ENCODE results near the gene NPEPL1.
A peak's percentile ranks its signal among the peaks of the same experiment; 100 is the strongest.

Gene NPEPL1

GRCh38 chr20:58682656-58683531, 9.7 kb upstream of the NPEPL1 start:
- DNase-seq (ENCODE audit: low read depth, low spot score): no peak

GRCh38 chr20:58684291-58684690, 8.3 kb upstream of the NPEPL1 start:
- no peak for DNase-seq (ENCODE audit: low read depth, low spot score)

- no peak for DNase-seq (ENCODE audit: low read depth, low spot score)
Observed at GRCh38 chr20:58685988-58686387, 6.6 kb upstream of the NPEPL1 start.

- DNase-seq (ENCODE audit: low read depth, low spot score): no peak
Observed at GRCh38 chr20:58688414-58688813, 4.2 kb upstream of the NPEPL1 start.

GRCh38 chr20:58688840-58689239, 3.8 kb upstream of the NPEPL1 start:
- DNase-seq (ENCODE audit: low read depth, low spot score): no peak

GRCh38 chr20:58690396-58691135, 2.0 kb upstream of the NPEPL1 start:
- no peak for DNase-seq (ENCODE audit: low read depth, low spot score)

- DNase-seq (ENCODE audit: low read depth, low spot score): no peak
Observed at GRCh38 chr20:58691773-58692578, 624 bp upstream of the NPEPL1 start.

GRCh38 chr20:58693226-58694006, 816 bp downstream of the NPEPL1 start:
- DNase-seq (ENCODE audit: low read depth, low spot score): peak; percentile 47

GRCh38 chr20:58694241-58695083, 1.9 kb downstream of the NPEPL1 start:
- no peak for DNase-seq (ENCODE audit: low read depth, low spot score)

- DNase-seq (ENCODE audit: low read depth, low spot score): no peak
Observed at GRCh38 chr20:58695084-58695722, 2.6 kb downstream of the NPEPL1 start.

- no peak for DNase-seq (ENCODE audit: low read depth, low spot score)
Observed at GRCh38 chr20:58695895-58696375, 3.3 kb downstream of the NPEPL1 start.

- DNase-seq (ENCODE audit: low read depth, low spot score): no peak
Observed at GRCh38 chr20:58696411-58696961, 3.9 kb downstream of the NPEPL1 start.

- DNase-seq (ENCODE audit: low read depth, low spot score): no peak
Observed at GRCh38 chr20:58697201-58697866, 4.7 kb downstream of the NPEPL1 start.

- DNase-seq (ENCODE audit: low read depth, low spot score): no peak
Observed at GRCh38 chr20:58697867-58698703, 5.5 kb downstream of the NPEPL1 start.

GRCh38 chr20:58698741-58699622, 6.4 kb downstream of the NPEPL1 start:
- DNase-seq (ENCODE audit: low read depth, low spot score): no peak

GRCh38 chr20:58699623-58700107, 7.1 kb downstream of the NPEPL1 start:
- DNase-seq (ENCODE audit: low read depth, low spot score): no peak

Data from ELF-1 (cell line).